GM10266 (cell line): ENCODE measurements around the gene LARP4B.
A peak's percentile ranks its signal among the peaks of the same experiment; 100 is the strongest.

ENCODE experiments used
- DNase-seq: peaks from one replicate; pipeline ENCODE4 v3.0.0; 2012; ENCODE audit errors: extremely low spot score
- TF ChIP-seq, protein P1 (sequence below): IDR thresholded peaks from 2 replicates; pipeline ENCODE4 v1.5.1; 2012; ENCODE audit warnings: mild to moderate bottlenecking, low read depth; ENCODE audit not compliant: control insufficient read depth, insufficient read depth; ENCODE audit errors: missing control alignments

Gene LARP4B

DNA sequence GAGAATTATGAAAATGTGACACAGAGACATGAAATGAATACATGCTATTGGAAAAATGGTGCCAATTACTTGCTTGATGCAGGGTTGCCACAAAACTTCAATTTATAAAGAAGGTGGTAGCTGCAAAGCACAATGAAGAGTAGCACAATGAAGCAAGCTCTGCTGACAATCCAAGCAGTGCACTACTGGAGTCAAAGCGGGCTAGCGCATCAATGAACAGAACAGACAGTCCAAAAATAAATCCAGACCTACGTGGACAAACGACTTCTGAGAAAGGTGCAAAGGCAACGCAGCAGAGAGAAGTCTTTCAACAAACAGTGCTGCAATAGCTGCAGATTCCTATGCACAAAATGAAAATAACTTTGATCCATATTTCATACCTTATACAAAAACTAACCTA lies 75.8 kb downstream of the LARP4B start:
- TF ChIP-seq, protein P1, sequence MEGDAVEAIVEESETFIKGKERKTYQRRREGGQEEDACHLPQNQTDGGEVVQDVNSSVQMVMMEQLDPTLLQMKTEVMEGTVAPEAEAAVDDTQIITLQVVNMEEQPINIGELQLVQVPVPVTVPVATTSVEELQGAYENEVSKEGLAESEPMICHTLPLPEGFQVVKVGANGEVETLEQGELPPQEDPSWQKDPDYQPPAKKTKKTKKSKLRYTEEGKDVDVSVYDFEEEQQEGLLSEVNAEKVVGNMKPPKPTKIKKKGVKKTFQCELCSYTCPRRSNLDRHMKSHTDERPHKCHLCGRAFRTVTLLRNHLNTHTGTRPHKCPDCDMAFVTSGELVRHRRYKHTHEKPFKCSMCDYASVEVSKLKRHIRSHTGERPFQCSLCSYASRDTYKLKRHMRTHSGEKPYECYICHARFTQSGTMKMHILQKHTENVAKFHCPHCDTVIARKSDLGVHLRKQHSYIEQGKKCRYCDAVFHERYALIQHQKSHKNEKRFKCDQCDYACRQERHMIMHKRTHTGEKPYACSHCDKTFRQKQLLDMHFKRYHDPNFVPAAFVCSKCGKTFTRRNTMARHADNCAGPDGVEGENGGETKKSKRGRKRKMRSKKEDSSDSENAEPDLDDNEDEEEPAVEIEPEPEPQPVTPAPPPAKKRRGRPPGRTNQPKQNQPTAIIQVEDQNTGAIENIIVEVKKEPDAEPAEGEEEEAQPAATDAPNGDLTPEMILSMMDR: no peak
- DNase-seq: no peak

DNA sequence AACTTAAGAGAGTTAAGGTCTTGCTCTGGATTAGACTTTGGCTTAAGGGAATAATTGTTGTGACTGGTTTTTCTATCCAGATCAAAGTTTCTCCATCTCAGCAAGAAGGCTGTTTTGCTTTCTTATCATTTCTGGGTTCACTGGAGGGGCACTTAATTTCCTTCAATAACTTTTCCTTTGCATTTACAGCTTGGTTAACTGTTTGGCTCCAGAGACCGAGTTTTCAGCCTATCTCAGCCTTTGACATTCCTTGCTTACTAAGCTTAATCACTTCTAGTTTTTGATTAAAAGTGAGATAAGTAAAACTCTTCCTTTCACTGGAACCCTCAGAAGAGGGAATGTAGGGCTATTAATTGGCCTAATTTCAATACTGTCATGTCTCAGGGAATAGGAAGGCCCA lies 76.4 kb downstream of the LARP4B start:
- no peak for DNase-seq
- TF ChIP-seq, protein P1: no peak

DNA sequence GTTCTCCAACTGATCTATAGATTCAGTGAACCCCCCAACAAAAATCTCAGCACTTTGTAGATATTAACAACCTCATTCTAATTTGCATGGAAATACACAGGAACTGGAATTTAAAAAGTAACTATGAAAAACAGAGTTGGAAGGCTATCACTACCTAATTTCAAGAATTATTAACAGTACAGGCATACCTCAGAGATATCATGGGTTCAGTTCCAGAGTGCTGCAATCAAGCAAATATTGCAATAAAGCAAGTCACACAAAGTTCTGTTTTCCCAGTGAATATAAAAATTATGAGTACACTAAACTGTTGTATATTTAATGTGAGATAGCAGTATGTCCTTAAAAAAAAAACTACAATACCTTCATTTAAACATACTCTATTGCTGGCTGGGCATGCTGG lies 78.5 kb downstream of the LARP4B start:
- DNase-seq: no peak
- TF ChIP-seq, protein P1: no peak

DNA sequence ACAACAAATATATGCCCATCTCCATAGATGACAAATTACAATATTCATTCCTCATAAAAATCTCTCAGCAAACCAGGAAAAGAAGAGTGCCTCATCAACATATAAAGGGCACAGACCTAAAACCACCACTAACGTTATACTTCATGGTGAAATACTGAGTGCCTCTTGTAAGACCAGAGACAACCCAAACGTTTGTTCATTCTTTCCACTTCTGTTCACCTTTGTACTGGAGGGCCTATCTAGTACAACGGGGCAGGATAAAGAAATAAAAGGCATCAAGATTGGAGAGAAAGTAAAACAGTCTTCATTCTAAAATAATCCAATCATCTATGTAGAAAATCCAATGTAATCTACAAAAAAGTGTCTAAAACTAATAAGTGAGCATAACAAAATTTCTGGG lies 79.1 kb downstream of the LARP4B start:
- DNase-seq: no peak
- TF ChIP-seq, protein P1: no peak

DNA sequence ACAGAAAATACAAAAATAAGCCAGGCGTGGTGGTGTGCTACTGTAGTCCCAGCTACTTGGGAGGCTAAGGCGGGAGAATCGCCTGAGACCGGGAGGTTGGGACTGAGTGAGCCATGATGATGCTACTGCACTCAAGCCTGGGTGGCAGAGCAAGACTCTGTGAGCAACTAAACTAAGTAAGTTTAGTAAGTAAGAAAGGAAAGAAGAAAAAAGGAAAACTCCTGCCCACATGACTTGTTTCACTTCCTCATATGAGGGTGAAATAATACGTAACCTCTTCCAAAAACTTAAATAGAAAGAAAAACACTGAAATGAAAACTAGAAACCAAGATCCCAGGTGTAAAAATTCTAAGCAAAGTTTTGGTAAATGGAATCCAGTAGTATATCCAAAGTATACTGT lies 79.6 kb downstream of the LARP4B start:
- TF ChIP-seq, protein P1: no peak
- DNase-seq: peak; percentile 40

DNA sequence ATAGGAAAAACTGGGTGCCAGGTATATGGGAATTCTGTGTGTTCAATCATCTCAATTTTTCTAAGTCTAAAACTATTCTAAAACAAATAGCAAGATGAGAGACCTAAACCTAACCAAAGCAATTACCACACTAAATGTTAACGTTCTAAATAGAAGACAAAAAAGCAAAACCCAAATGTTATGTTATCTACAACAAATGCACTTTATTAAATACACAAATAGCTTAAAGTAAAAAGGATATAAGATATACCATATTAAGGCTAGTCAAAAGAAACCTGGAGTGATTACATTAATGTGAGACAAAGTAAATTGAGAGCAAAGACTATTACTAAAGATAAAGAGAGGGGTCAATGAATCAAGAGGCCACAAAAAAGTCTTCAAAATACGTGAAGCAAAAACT lies 81.4 kb downstream of the LARP4B start:
- TF ChIP-seq, protein P1: no peak
- DNase-seq: no peak

DNA sequence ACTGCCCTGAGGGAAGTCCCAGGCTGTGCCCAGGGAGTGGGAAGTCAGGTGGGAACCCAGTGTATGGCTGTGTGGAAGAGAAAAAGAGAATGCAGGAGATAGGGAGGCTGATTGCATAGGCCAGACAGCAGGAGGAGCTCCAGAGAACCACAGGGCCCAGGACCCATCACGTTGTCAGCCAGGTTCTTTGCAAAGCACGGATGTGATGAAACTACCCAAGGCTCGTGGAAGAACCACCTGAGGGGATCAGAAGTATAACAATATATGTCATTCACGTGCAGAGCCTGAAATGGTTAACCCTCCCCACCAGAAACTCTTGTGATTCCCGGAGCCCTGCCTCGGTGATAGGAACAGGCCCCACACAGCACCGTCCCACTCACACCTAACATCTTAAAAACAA lies 83.6 kb downstream of the LARP4B start:
- no peak for DNase-seq
- TF ChIP-seq, protein P1: no peak
